HG03457 (cell line): ENCODE results near the gene OBSCN.

Experiments
- ATAC-seq: cut with Tn5 transposase; IDR thresholded peaks from one replicate; pipeline ENCODE4 v1.9.1; 2021; ENCODE audit warnings: moderate number of reproducible peaks; ENCODE audit not compliant: unreplicated experiment

OBSCN gene

GRCh38 chr1:228374711-228375577 lies 167.1 kb downstream of the OBSCN start:
- no peak for ATAC-seq

- ATAC-seq, result no peak
These were observed 167.9 kb downstream of the OBSCN start for GRCh38 chr1:228375578-228376261.

- no peak for ATAC-seq
These were observed 168.4 kb downstream of the OBSCN start for GRCh38 chr1:228376262-228376628.

GRCh38 chr1:228376651-228377631 lies 169.1 kb downstream of the OBSCN start:
- ATAC-seq, result no peak

- no peak for ATAC-seq
These were observed 169.8 kb downstream of the OBSCN start for GRCh38 chr1:228377664-228378089.

- no peak for ATAC-seq
These were observed 170.4 kb downstream of the OBSCN start for GRCh38 chr1:228378090-228378872.

- ATAC-seq, result no peak
These were observed 171.1 kb downstream of the OBSCN start for GRCh38 chr1:228378873-228379460.

- ATAC-seq, result no peak
These were observed 171.8 kb downstream of the OBSCN start for GRCh38 chr1:228379666-228380065.

- no peak for ATAC-seq
These were observed 173.5 kb downstream of the OBSCN start for GRCh38 chr1:228381356-228381755.

- ATAC-seq, result no peak
These were observed 175.9 kb downstream of the OBSCN start for GRCh38 chr1:228383773-228384172.

- ATAC-seq, result no peak
These were observed 177.4 kb downstream of the OBSCN start for GRCh38 chr1:228385232-228385631.

GRCh38 chr1:228387321-228387720 lies 179.5 kb downstream of the OBSCN start:
- no peak for ATAC-seq

- no peak for ATAC-seq
These were observed 182.8 kb downstream of the OBSCN start for GRCh38 chr1:228390649-228391048.

- no peak for ATAC-seq
These were observed 183.7 kb downstream of the OBSCN start for GRCh38 chr1:228391411-228392020.

GRCh38 chr1:228392111-228392936 lies 184.5 kb downstream of the OBSCN start:
- no peak for ATAC-seq

- ATAC-seq, result no peak
These were observed 185.4 kb downstream of the OBSCN start for GRCh38 chr1:228393268-228393701.

GRCh38 chr1:228393811-228394570 lies 186.1 kb downstream of the OBSCN start:
- ATAC-seq, result no peak
